ENCODE data around the gene SIGLEC14.
"Not testable (repeated sequence)": the region's sequence is repeated elsewhere in the genome, so short reads cannot be mapped to it uniquely, and the experiment has no call there.

Gene SIGLEC14

GRCh38 chr19:51686171-51686570, 39.5 kb upstream of the SIGLEC14 start:
- FAIRE-seq (no peak), DNase-seq (ENCODE audit: insufficient read length, low spot score) (no peak)
- TF ChIP-seq CTCF (IDR thresholded peaks at IDR 0.05; ENCODE audit: insufficient read depth, missing control alignments) = no peak

- no peak for TF ChIP-seq CTCF (IDR thresholded peaks at IDR 0.05; ENCODE audit: insufficient read depth, missing control alignments)
- DNase-seq (ENCODE audit: insufficient read length, low spot score) (no peak), FAIRE-seq (no peak)
Observed at GRCh38 chr19:51681286-51681941, 34.8 kb upstream of the SIGLEC14 start.

- no peak for DNase-seq (ENCODE audit: insufficient read length, low spot score)
- no peak for FAIRE-seq
- TF ChIP-seq CTCF (IDR thresholded peaks at IDR 0.05; ENCODE audit: insufficient read depth, missing control alignments) = no peak
Observed at GRCh38 chr19:51680474-51680873, 33.8 kb upstream of the SIGLEC14 start.

DNA sequence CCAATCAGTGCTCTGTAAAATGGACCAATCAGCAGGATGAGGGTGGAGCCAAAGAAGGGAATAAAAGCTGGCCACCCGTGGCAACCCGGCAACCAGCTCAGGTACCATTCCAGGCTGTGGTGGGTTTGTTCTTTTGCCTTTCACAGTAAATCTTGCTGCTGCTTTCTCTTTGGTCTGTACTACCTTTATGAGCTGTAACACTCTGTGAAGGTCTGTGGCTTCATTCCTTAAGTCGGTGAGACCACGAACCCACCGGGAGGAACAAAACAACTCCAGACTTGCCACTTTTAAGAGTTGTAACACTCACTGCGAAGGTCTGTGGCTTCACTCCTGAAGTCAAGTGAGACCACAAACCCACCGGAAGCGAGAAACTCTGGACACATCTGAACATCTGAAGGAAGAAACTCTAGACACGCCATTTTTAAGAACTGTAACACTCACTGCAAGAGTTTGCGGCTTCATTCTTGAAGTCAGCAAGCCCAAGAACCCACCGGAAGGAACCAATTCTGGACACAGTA, 30.0 kb upstream of the SIGLEC14 start:
- DNase-seq (ENCODE audit: insufficient read length, low spot score) = no peak
- TF ChIP-seq CTCF (IDR thresholded peaks at IDR 0.05; ENCODE audit: insufficient read depth, missing control alignments) = no peak
- FAIRE-seq = no peak

- not testable (repeated sequence) for FAIRE-seq; DNase-seq (ENCODE audit: insufficient read length, low spot score)
- TF ChIP-seq CTCF (IDR thresholded peaks at IDR 0.05; ENCODE audit: insufficient read depth, missing control alignments) = peak; percentile 25
Observed at GRCh38 chr19:51675911-51676565, 29.4 kb upstream of the SIGLEC14 start.

GRCh38 chr19:51668216-51668615, 21.6 kb upstream of the SIGLEC14 start:
- DNase-seq (ENCODE audit: insufficient read length, low spot score) = no peak
- TF ChIP-seq CTCF (IDR thresholded peaks at IDR 0.05; ENCODE audit: insufficient read depth, missing control alignments) = no peak
- FAIRE-seq = no peak

- no peak for FAIRE-seq
- TF ChIP-seq CTCF (IDR thresholded peaks at IDR 0.05; ENCODE audit: insufficient read depth, missing control alignments) = no peak
- DNase-seq (ENCODE audit: insufficient read length, low spot score) = no peak
Observed at GRCh38 chr19:51664997-51665396, 18.4 kb upstream of the SIGLEC14 start.

All from D721Med (cell line).